GM21528 (cell line): Measurements from ENCODE around the gene CNN3.
"Not testable (repeated sequence)": the region's sequence is repeated elsewhere in the genome, so short reads cannot be mapped to it uniquely, and the experiment has no call there.

Experiments used
- ATAC-seq: cut with Tn5 transposase; IDR thresholded peaks from one replicate; pipeline ENCODE4 v1.9.1; 2021; ENCODE audit warnings: mild to moderate bottlenecking, moderate library complexity; ENCODE audit not compliant: unreplicated experiment, low FRiP score

The CNN3 gene

DNA sequence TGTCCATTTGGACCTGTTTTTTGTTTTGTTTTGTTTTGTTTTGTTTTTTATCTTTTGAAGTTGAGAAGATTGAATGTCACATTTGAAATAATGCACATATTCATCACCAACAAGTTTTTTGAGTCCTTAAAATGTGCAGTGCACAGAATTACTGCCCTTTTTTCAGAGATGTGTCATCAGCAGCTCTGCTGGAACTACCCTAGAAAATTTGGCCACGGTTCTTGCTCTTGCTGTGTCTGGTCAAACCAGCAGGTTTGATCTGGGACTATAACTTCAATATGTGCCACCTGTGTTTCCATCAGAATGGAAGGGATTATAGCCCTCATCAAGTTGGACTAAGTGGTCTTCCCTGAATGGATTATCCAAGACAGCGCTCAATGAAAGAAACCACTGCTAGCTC, 24.1 kb upstream of the CNN3 start:
- ATAC-seq: no peak

GRCh38 chr1:94949681-94950661, 23.1 kb upstream of the CNN3 start:
- no peak for ATAC-seq

DNA sequence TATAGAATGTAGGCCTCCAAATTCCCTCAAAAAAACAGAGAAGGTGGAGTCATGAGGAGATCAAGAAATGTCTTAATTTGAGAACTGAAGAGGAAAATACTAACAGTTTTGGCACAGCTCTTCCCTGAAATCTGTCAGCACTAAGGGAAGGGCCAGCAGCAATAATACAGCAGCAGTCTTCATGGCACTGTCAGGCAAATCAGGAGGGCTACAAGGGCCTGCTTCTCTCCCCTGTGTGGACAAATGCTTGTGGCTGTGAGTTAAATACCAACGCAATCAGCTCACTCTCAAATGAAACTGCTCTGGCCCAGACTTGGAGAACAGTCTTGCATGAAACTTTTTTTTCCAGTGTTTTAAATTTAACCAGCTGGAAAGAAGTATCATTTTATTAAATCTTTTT, 20.5 kb upstream of the CNN3 start:
- no peak for ATAC-seq

GRCh38 chr1:94946886-94947285, 20.0 kb upstream of the CNN3 start:
- ATAC-seq: no peak

- ATAC-seq: no peak
These were observed 15.5 kb upstream of the CNN3 start for GRCh38 chr1:94942171-94943128.

GRCh38 chr1:94941480-94941879, 14.6 kb upstream of the CNN3 start:
- ATAC-seq: not testable (repeated sequence)

DNA sequence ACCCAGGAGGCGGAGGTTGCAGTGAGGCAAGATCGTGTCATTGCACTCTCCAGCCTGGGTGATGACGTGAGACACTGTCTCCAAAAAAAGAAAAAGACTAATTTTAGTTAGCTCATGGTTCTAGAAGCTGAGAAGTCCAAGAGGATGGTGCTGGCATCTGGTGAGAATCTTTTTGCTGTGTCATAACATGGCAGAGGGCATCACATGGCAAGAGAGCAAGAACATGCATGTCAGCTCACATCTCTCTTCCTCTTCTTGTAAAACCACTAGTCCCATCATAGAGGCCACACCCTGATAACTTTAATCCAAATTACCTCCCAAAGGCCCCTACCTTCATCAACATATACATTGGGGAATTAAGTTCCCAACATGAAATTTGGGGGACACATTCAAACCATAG, 13.8 kb upstream of the CNN3 start:
- no peak for ATAC-seq

DNA sequence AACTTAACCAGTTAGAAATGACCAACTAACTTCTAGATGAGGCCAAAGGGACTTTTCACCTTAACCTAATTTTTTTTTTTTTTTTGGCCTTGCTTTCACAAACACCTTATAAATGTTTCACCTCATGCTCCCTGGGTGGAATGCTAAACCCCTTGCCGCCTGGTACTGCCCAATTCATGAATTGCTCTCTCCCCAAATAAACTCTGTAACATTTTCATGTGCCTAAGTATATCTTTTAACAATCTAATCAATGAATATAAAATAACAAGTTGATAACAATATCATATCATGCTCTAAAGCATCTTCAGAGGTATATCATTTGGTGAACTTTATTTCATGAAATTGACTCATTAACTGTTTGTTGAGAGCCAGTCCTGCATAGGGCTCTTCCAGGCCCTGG, 10.9 kb upstream of the CNN3 start:
- ATAC-seq: no peak

DNA sequence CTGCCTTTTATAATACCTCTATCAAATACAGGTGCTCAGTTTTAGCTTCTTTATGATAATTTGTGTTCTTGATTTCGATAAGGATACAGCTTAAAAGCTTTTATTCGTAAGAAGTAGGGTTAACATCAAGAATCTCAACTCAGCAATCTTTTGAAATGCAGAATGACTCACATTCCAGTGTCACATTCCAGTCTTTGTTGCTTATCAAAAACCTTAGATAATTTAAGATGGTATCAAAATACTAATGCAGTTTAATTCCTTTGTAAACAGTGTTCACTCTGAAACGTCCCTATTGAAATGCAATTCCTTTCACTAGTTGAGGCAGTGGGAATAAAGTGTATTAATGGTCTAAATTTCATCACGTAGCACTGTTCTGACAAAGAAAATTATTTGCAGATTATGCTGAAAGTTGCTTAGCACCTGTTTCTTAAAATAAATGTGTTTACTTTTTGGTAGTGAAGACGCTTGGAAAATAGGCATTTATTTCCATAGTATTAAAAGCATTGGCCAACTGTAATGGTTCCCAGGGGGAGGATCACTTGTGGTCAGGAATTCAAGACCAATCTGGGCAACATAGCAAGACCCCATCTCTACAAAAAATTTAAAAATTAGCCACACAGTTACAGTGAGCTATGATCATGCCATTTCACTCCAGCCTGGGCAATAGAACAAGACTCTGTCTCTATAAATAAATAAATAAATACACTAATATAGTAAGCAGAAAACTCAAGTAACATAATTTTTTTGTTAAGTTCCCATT, 10.1 kb upstream of the CNN3 start:
- ATAC-seq: no peak

DNA sequence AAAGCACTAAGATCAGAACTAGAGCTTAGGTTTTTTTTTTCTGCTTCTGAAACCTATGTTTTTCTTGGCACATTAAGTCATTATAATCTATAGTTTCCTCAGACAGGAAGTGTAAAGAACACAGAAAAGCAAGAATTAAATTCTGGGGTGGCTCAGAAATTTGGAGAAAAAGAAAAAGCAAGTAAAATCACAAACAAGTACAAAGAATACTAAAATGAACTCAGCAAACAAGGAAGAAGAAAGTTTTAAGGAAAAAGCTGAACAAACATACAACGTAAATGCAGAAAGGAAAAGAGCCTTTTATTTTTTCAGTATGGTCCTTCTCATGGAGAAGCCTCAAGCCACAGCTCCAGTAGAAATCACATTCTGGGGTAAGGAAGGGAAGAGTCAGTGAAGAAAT, 8.6 kb upstream of the CNN3 start:
- ATAC-seq: no peak

DNA sequence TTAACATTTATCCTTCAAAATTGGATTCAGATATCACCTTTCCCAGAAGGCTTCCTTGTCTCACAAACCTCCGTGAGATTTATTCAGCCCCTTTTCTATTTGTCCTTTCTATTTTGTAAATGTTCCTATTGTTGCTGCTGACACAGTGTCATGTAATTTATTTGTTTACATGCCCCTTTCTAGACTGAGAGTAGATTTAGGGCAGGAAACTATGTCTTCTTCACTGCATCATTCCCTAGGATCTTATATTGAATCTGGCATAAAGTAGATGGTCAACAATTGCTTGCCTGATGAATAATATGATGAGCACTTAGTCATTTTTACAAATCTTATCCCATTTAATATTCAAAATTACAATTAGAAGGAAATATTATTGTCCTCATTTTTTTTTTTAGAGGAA, 8.1 kb upstream of the CNN3 start:
- no peak for ATAC-seq

- no peak for ATAC-seq
These were observed 7.6 kb upstream of the CNN3 start for GRCh38 chr1:94934551-94934950.

- no peak for ATAC-seq
These were observed 4.4 kb upstream of the CNN3 start for GRCh38 chr1:94931254-94931841.

DNA sequence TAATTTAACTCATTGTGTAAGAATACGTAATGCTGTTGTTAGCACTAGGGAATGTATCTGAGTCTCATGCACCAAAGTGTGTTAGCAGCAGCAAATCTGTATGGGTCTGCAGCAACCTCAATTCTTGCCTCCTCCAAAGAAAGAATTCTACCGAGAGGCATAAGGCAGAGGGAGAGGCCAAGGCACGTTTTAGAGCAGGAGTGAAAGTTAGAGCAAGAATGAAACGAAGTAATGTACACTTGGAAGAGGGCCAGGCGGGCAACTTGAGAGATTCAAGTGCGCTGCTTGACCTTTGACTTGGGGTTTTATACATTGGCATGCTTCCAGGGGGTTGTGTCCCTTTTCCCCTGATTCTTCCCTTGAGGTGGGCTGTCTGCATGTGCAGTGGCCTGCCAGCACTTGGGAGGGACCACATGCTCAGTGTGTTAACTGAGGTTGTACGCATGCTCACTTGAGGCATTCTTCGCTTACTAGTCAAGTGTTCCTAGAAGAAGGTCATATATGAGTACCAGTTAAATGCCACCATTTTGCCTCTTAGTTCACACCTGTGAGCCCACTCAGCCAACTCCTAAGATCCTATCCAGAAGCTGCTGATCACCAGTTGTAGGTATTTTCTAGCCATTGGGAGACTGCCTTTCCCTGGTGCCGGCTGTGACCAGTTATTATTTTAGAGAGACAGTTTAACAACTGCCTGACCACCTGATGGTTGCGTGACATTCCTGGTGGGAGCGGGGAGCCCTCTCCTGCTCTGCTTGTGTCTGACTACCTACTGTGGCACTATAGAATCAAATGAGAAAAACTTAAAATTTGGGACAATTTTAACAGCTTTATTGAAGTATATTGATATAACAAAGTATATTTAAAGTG, 2.7 kb upstream of the CNN3 start:
- ATAC-seq: no peak

- ATAC-seq: no peak
These were observed 1.5 kb upstream of the CNN3 start for GRCh38 chr1:94928293-94928939.

DNA sequence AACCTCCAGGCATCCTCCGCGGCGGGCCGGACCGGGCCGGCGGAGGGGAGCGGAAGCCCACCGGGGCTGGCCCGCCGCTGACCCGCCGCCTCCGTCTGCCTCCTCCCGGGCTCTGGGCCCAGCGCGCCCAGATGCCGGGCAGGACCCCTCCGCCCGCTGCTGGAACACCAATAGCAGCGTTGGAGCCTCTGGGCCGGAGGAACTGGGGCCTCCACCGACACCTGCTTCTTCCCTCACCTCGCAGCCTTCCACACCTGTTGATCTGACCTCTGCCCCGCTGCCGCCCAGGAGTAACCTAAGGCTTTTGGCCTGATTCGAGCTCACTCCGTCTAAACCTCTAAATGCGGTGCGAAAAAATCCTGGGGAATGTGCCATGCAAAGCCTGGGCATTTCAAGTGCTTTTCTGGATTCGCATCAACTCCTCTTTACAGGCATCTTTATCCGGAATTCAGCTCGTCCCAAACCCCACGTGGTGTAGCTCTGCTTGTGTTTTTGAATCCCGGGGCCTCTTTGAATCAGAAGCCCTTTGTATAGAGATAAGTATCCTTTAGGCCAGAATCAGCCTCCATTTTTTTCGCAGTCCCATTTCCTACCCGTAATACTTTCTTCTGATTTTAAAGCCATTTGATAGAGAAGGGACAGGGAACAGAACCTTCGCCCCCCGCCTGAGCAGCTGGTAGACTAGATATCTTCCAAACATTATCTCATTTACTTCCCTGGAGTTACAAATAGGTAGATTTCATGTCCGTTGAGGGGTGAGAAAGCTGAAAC, 680 bp upstream of the CNN3 start:
- ATAC-seq: no peak

DNA sequence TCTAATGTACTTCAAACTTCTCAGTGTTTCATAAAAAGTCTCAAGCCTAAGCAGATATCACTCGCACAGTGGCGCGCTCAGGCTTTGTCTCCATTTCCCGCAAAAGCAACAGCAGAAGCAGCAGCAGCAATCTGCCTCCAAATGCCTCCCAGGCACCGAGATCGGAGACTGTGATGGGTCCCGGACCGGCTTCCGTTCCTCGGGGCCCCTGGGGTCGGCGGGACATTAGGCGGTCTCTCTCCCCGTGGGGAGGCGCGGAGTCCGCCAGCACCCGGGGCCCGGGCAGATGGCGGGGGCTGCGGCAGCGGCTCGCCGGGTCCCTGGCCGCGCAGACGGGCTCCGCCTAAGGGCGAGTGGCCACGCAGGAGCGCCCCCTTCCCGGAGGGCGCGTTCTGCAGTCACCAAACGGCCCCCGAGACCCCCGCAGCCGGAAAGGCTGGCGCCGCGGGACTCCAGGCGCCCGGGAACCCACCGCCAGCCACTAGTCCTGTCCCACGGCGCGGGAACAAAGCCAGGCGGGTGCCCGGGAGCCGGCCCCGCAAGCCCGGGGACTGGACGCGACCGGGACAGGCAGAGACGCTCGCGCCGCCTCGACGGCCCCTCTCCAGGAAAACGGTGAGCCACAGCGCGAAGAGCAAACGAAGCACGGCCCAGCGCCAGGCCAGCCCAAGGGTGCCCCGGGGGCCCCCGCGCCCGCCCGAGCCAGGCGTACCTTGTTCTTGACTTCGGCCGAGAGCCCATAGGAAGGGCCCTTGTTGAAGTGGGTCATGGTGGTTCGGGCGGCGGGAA, 590 bp downstream of the CNN3 start:
- ATAC-seq: peak; percentile 23
